ENCODE data around the gene MCM10.
A peak's percentile ranks its signal among the peaks of the same experiment; 100 is the strongest.
"Not testable (repeated sequence)": the region's sequence is repeated elsewhere in the genome, so short reads cannot be mapped to it uniquely, and the experiment has no call there.

MCM10 gene

DNA sequence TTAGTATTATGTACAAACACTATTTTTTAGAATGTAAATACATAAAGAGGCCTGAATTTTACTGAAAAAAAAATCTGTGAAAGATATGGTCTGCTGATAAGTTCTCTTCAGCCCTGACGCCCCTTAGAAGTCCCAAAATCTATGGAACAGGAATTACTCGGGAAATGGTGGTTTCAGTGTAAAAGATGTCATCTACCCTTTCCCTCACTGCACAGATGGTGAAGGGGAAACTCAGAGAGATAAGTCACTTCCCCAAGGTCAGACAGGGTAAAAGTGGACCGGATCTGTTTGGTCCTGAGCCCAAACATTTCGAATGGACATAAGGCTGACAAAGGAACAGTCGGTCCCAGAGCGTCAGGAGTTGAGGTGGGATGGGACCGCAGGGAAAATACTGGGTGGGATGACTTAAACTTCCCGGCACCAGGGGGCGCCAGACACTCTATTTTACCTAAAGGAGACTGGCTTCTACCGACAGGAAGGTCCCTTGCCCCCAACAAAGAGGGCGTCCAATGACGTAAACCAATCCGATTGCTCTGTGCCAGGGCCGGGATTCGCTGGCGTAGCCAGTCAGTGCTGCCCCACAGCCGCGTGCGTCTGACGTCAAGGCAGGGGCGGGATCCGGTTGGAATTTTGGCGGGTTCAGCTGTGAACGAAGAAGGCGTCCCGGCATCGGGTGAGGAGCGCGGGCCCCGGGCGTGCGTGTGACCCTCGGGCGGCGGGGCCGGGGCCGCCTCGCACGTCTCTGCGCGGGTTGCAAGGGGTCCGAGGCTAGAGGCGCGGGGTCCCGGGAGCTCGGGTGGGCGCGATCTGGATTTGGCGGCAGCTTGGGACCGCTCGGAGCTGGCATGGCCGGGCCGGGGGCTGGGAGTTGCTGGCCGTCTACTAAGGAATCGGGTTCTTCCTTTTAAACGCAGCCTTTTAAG is at the start of gene MCM10:
TSS of gene MCM10 (plus strand) at position 625 of the 923 bp plus-strand sequence. CDS start 2,645 bp downstream, outside the sequence.
- peak; percentile 94 for DNase-seq

DNA sequence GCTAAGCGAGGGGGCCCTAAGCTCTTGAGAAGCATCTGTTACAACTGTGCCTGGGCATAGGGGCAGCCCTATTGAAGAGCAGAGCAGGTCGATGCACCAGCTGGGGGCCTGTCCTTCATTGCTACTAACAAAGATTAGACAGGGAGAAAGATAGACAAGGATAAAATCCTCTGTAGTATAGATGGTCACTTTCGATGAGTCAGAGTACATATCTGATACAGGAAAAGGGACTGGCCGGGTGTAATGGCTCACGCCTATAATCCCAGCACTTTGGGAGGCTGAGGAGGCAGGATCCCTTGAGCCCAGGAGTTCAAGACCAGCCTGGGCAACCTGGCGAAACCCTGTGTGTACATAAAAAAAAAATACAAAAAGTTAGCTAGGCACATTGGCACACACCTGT is 47.8 kb upstream of the MCM10 start:
- no peak for DNase-seq

DNA sequence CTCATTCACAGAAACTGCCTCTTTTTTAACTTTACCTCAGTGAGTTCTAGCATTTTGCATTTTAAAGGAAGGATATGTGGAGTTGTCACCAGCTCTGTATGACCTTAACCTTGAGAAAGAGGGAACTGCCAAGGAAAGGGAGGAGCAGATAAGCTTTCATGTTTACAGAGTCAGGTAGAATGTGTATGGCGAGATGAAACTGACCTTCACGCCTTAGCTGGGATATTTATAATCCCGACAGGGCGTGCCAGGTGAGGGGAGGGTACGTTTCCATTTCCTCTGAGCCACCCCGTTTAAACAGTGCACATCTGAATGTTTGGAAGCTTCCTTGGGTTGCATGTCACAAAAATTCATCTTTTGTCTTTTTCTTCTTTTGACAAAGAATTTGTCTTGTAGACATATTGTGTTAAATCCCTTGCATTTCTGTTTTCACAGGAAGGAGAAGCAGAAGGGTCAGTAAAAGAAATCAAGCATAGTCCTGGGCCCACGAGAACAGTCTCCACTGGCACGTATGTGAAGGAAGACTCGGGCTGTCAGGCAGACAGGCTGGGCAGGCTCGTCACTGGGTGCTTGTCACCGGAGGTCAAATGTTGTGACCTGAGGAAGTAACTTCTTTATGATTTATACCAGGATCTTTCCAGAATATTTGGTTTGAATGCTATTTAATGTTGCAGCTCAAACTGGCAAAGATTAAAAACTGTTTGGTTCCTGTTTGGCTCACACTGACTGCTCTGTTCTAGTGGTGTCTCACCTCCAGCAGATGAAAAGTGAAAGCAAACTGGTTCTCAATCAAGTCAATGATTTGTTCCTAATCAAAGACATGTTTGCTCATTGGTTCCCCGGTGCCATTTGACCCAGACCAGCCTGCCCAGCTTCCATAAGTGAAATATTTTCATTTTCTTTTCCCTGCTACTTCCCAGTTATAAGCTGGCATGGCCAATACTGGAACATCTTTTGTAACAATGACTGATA is 45.2 kb upstream of the MCM10 start:
- DNase-seq: no peak

DNA sequence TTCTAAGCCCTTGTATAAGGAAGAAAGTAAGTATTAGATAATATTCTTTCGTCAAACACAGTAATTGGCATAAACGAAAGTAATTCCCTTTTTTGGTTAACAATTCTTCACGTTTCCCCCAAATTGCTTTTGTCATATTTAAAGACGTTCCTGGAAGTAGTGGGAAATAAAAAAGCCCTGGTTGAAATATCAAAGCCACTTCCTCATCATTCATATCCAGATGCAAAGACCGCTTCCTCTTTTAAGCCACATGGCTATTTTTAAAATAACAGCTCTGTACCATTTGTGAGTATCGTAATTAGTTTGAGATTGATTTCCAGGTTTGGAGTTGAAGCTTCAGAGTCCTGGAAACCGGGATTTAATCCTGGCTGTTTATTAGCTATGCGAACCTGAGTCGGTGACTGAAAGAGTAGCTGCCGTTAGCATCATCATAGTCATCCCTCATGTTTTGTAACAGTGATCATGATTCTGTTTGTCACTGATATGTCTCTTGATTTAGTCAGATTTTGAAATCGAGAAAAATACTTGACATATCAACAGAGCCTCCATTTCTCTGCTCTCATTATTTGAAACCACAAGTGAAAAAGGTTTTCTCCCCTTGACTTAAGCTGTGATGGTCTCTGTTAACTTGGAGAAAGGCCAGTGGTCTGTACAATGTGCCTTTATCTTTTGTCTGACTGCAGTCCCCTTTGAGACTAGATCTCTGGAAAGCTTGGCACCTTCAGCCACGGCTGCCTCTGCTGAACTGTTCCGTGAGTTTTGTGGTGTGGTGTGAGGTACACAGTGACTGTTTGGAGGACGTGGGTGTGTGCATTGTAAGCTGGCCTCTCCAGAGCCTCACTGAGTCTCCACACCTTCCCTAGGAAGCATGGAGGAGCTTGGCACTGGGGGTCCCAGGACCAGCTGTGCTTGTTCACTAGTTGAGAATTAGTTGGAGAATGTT is 43.2 kb upstream of the MCM10 start:
- no peak for DNase-seq

DNA sequence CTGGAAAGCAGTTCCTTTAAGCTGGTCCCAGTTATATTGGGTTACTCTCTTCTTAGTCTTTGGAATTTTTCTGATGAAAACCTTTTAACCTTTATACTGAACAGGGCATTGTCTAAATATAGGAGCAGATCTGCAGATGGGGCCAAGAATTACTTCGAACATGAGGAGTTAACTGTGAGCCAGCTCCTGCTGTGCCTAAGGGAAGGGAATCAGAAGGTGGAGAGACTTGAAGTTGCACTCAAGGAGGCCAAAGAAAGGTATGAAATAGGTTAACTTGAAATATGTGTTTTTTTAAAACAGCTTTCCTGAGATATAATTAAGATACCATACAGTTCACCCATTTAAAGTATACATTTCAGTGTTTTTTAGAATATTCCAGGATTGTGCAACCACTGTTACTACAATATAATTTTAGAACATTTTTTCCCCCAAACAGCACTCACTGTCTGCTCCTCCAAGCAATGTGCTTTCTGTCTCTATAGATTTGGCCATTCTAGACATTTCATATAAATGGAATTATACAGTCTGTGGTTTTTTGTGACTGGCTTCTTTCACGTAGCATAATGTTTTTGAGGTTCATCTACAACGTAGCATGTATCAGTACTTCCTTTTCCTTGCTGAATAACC is 42.5 kb upstream of the MCM10 start:
- DNase-seq: no peak

DNA sequence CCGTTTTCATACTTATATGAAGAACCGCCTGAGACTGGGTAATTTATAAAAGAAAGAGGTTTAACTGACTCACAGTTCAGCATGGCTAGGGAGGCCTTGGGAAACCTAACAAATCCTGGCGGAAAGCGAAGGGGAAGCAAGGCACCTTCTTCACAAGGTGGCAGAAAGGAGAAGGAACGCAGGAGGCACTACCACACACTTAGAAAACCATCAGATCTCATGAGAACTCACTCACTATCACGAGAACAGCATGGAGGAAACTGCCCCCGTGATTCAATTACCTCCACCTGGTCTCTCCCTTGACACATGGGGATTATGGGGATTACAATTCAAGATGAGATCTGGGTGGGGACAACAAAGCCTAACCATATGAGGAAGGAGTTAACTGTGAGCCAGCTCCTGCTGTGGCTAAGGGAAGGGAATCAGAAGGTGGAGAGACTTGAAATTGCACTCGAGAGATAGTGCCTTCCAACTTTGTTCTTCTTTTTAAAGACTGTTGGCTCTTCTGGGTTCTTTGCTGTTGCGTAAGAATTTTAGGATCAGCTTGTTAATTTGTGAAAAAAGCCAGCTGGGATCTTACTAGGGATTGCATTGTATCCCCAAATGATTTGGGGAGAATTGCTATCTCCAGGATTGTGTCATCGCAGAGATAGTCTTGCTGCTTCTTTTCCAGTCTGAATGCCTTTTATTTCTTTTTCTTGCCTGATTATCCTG is 40.4 kb upstream of the MCM10 start:
- no peak for DNase-seq

DNA sequence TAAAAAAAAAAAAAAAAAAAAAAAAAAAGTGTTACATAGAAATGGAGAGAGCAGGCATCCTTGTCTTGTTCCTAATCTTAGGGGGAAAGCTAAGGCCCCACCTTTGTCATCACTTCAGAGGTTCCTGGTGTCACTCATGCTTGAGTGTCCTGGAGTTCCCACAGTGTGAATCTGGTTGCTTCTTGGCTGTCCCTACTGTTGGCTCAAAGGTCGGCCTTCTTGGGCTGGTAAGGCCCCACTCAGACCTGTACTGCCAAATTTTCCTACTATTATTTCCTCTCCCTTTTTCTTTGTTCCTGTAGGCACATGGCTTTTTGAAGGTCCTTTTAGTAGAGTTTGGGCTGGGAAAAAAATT is 39.9 kb upstream of the MCM10 start:
- no peak for DNase-seq

DNA sequence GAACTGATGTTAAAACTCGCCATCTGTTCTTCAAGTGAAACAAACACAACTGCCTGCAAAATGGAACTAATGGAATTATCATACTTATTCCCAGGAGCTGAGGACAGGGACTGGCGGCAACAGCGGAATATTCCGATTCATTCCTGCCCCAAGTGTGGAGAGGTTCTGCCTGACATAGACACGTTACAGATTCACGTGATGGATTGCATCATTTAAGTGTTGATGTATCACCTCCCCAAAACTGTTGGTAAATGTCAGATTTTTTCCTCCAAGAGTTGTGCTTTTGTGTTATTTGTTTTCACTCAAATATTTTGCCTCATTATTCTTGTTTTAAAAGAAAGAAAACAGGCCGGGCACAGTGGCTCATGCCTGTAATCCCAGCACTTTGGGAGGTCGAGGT is 24.7 kb upstream of the MCM10 start:
- no peak for DNase-seq

DNA sequence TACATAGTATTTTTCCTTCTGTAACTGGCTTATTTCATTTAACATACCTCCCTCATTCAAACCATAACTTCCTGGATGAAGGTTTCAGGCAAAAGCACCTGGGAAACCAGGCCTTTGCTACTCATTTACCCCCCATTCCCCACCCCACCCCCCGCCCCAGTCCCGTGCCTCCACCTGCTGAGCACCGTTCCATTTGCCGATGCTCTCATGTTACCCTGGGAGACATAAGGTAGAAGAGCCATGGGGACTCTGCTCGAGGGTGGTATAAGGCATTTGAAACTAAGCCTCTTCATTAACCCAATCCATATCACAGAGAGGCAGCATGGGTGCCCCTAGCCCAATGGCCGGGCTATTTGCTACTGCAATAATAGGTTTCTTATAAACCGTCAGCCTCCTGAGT is 22.2 kb upstream of the MCM10 start:
- DNase-seq: no peak

DNA sequence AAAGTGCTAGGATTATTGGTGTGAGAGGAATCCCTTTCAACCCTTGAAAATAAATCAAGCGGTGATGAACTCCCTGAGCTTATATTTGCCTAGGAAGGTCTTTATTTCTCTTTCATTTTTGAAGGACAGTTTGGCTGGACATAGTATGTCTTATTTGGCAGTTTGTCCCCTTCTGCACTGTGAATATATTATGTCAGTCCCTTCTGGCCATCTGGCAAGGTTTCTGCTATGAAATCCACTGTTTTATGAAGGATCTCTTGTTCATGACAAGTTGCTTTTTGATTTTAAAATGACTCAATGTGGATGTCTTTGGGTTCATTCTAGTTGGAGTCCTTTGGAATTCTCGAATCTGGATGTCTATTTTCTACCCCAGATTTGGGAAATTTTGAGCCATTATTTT is 21.7 kb upstream of the MCM10 start:
- DNase-seq: no peak

DNA sequence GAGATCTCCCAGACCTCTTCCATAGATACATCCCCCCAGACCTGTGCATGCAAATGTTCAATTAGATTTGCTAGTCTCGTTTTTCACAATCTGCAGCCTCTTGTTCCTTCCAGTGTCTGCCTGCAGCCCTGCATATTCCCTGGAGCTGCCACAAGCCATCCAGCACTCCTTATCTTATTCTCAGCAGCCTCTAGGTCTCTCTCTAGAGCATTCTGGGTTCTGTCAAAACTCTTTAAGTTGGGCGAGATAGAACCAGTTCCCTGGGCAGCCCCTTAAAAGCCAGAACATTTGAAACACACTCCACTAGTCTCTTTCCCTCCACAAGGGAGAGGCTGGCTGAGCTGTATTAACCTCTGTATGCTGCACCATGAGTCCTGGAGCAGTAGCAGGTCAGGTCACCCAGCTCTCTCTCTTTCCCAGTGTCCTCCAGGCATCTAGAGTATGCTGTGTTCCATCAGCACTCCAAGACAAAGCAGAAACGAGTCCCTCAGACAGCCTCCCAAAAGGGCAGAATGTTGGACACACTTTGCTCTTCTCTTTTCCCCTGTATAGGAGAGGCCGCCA is 20.6 kb upstream of the MCM10 start:
- no peak for DNase-seq

DNA sequence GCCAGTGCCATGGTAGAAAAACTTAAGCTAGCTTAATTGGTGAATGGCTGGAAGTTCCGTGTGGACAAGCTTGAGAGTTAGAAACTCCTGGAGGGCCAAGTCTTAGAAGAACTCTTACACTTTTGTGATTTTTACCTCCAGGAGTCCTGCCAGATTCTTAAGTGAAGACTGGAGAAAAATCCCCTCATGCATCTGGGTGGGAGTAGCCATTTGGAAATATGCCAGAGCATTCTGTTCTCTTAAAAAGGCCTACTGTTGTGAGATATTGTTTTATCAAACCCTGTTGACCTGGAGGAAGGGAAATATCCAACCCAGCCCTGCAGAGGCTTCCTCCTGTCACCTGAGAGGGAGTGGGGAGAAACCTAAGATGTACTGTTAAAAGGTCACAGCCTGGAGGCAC is 17.6 kb upstream of the MCM10 start:
- DNase-seq: no peak

DNA sequence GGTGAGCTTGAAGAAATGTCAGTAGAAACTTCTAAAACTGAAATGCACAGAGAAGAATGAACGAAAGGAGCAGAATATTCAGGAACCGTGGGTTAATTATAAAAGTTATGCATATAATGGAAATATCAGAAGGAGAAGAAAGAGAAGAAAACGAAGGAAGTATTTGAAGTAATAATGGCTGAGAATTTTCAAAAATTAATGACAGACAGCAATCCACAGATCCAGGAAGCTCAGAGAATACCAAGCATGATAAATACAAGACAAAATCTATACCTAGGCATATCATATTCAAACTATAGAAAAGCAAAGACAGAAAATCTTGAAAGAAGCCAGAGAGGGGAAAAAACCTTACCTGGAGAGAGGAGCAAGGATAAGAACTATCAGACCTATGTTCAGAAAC is 16.5 kb upstream of the MCM10 start:
- DNase-seq: no peak

DNA sequence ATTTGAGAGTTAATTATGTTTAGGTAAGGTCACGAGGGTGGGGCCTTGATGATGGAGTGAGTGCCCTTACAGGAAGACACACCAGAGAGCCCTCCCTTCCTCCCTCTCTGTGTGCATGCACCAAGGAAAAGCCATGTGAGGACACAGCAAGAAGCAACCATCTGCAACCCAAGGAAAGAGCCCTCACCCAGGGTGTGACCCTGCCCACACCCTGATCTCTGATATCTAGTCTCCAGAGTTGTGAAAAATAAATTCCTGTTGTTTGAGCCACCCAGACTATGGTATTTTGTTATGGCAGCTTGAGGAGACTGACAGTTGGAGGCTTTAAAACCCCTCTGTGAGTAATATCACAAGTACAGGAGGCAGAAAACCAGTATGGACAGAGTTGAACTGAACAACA is 15.0 kb upstream of the MCM10 start:
- DNase-seq: no peak

DNA sequence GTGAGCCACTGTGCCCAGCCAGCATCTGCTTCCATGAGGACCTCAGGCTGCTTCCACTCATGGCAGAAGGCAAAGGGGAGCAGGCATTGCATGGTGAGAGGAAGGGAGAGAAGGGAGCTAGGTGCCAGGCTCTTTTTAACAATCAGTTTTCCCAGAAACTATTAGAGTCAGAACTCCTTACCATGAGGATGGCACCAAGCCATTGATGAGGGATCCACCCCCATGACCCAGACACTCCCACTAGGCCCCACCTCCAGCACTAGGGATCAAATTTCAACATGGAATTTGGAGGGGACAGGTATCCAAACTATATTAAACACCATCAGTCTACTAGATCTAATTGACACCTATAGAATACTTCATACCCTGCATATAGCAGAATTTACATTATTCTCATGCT is 14.2 kb upstream of the MCM10 start:
- DNase-seq: no peak

DNA sequence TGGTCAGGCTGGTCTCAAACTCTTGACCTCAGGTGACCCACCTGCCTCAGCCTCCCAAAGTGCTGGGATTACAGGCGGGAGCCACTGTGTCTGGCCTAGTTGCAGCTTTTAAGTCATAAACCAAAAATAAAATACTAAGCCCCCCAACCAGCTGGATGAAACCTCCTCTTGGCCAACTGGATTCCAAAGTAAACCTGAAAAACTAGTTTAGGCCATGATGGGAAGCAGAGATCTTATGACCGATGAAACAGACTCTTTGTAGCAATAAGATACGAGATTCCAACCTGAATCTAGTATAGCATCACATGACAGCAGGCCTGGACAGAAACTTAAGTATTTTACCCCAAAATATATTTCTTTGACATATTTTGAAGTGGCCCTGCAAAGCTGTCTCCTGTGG is 9.1 kb upstream of the MCM10 start:
- DNase-seq: no peak

DNA sequence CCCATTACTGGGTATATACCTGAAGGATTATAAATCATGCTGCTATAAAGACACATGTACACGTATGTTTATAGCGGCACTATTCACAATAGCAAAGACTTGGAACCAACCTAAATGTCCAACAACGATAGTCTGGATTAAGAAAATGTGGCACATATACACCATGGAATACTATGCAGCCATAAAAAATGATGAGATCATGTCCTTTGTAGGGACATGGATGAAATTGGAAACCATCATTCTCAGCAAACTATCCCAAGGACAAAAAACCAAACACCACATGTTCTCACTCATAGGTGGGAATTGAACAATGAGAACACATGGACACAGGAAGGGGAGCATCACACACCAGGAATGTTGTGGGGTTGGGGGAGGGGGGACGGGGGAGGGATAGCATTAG is 5.5 kb upstream of the MCM10 start:
- DNase-seq: not testable (repeated sequence)

DNA sequence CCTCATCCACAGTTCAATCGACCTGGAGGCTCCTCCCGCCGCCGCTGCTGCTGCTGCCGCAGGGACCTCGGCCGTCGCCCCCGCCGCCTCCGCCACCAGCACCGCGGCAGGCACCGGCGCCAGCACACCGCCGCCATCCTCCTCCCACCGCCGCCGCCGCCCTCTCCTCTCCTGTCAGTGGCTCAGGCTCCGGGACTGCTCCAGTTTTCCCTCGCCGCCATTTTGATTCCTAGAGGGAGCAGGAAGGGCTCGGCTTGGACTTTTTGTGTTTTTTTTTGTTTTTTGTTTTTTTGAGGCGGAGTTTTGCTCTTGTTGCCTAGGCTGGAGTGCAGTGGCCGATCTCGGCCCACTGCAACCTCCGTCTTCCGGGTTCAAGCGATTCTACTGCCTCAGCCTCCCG is 3.0 kb upstream of the MCM10 start:
- DNase-seq: no peak

DNA sequence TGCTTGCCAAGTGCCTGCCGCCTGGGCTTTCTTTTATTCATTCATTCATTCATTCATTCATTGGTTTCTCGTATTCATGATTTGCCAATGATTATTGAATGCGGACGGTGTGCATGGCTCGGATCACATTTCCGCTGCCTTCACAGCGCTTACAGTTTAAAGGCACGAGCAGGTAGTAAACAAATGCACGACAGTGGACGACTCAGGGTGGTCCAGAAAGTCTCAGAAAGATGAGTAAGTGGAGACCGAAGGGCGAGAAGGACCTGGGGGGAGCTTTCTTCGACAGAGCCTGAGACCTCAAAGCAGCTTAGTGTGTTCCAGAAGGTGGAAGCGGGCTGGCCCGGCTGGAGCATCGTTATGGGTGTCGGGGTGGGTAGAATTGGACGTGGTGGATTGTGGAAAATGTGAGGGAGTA is 506 bp downstream of the MCM10 start:
- DNase-seq: no peak

DNA sequence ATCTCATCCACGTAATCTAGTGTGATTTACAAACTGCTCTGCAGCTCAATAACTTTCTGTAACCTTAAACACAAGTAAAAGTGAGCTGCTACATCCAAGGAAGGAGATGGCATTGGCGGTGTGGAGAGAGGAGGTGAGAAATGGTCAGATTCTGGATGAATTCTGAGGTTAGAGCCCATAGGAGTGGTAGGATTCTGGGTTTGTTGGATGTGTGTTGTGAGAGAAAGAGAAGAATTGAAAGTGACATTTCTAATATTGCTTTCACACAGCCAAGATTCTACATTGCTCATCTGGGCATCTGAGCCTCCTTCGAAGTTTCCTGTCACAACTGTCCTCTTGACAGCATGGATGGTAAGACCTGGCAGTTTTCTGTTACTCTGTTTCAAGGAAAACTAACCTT is 2.5 kb downstream of the MCM10 start:
- no peak for DNase-seq

DNA sequence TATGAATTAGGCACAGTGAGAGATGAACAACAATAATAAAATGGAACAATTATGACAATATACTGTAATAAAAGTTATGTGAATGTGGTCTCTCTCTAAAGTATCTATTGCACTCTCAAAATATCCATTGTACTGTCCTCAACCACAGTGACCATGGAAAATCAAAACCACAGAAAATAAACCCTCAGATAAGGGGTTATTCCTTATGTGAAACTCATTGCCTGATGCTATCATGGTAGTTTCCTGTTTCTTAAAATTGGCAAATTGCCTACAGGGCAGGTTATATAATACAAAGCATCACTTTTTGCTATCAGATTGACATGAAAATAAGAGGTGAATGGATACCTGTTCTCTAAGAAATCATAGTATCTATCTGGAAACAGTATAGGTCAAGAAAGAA is 3.8 kb downstream of the MCM10 start:
- DNase-seq: no peak

Data from activated effector memory CD4-positive, alpha-beta T cell treated with Interleukin-2 at 50 U/mL for 16 hours (primary cell).